Neural crest cell (in vitro differentiated cells): ENCODE measurements around the gene CTPS2. TPM values are rescaled to one million over a fixed set of nuclear protein-coding genes. Genes with fewer than 3 reads are reported as not detected.
"Not testable (repeated sequence)": the region's sequence is repeated elsewhere in the genome, so short reads cannot be mapped to it uniquely, and the experiment has no call there.

Experiments used
- DNase-seq: peaks from one replicate; pipeline ENCODE4 v3.0.0; 2021; ENCODE audit warnings: low read depth, mixed read lengths, low spot score
- H3K27ac Mint-ChIP-seq: one replicate; pipeline ENCODE4 v1.8.0; 2021; ENCODE audit warnings: mild to moderate bottlenecking, mixed read lengths; ENCODE audit not compliant: unreplicated experiment
- H3K27me3 Mint-ChIP-seq: 2 replicates; pipeline ENCODE4 v1.8.0; 2021; ENCODE audit warnings: low read depth, mild to moderate bottlenecking, mixed read lengths
- H3K36me3 Mint-ChIP-seq: 2 replicates; pipeline ENCODE4 v1.8.0; 2021; ENCODE audit warnings: low read depth, mild to moderate bottlenecking, mixed read lengths
- H3K4me1 Mint-ChIP-seq: 2 replicates; pipeline ENCODE4 v1.8.0; 2021; ENCODE audit warnings: mixed read lengths
- H3K4me3 Mint-ChIP-seq: one replicate; pipeline ENCODE4 v1.8.0; 2021; ENCODE audit warnings: mild to moderate bottlenecking, mixed read lengths
- H3K9me3 Mint-ChIP-seq: 2 replicates; pipeline ENCODE4 v1.8.0; 2021; ENCODE audit warnings: mixed read lengths
- CTCF ChIP-seq: fragments of 200-600 bp; sonication (generic); conservative IDR thresholded peaks from 2 replicates; pipeline ENCODE4 v1.5.0; 2021; ENCODE audit warnings: antibody characterized with exemption, mild to moderate bottlenecking
- total RNA-seq: library from RNA; stranded (reverse); gene quantifications from 2 replicates; pipeline ENCODE4 v1.2.1, GENCODE V29; 2021

CTPS2 gene
- total RNA-seq, 1 donor from 2014 or later: 67.5 TPM

- Mint-ChIP-seq H3K27ac (no peak overlapping the region), H3K4me1 (peaks cover 29% of the 10 kb centered on the region), H3K27me3 (no peaks in the 10 kb centered on the region), H3K4me3 (peak overlapping the region; percentile 82), H3K9me3 (no peaks in the 10 kb centered on the region), H3K36me3 (peaks cover 11% of the 10 kb centered on the region)
- TF ChIP-seq CTCF: no peak
- DNase-seq: no peak
Observed at GRCh38 chrX:16722481-16722880, 10.0 kb upstream of the CTPS2 start.

DNA sequence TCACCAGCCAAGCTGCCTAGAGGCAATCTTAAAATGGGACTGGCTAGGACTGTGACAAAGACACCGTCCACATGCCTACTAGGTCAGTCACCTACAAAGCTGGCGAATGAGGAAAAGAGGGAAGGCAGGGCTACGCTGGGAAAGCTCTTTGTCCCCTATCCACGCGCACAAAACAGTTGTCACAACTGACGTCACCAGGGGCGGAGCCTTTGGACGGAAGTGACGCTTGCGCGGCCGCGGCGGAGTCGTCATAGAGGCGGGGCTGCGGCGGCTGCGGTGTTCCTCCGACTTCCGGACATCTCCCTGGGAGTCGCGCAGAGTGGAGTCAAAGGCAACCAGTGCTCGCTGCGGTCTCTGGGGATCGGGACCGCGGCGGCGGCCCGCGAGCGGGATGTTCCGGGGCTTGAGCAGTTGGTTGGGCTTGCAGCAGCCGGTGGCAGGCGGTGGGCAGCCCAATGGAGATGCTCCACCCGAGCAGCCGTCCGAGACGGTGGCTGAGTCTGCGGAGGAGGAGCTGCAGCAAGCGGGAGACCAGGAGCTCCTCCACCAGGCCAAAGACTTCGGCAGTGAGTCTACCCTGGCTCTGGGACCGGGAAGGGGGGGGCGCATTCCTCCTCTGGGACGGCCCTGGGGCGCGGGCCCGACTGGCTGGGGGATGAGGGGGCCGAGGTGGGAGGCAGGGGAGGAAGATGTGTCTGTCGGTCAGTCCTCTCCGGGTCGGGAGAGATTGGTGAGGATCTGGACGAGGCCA is 7.0 kb upstream of the CTPS2 start, which contains the start of gene SYAP1:
TSS of gene SYAP1 (plus strand) at position 279 of the 751 bp plus-strand sequence. CDS start at position 392, 113 bp downstream.
- Mint-ChIP-seq H3K4me3 (peak within 1 kb of the TSS; percentile 93), H3K27me3 (no peaks in the 10 kb centered on the region)

DNA sequence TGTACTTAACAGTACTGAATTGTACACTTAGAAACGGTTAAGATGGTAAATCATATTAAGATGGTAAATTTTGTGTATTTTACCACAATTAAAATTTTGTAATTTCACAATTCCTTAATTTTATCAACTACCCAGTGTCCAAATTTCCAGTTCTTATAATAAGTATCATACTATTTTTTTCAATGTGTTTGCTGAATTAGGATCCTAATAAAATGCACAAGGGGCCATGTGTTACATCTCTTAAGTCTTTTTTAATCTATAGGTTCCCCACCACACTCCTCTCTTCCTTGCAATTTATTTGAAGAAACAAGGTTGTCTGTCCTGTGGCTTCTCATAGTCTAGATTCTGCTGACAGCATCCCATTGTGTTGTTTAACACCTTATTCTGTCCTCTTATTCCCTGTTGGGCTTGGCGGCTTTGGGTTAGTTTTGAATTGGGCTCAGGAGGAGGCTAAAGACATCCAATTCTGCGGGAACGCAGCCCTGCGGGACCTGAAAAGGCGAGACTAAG is 6.4 kb upstream of the CTPS2 start:
- H3K9me3 Mint-ChIP-seq: no peaks in the 10 kb centered on the region
- TF ChIP-seq CTCF: no peak
- peaks cover 2% of the 10 kb centered on the region for H3K36me3 Mint-ChIP-seq
- peak overlapping the region; percentile 100 for H3K27ac Mint-ChIP-seq
- no peaks in the 10 kb centered on the region for H3K27me3 Mint-ChIP-seq
- no peak for DNase-seq
- peaks cover 24% of the 10 kb centered on the region for H3K4me1 Mint-ChIP-seq
- H3K4me3 Mint-ChIP-seq: peak overlapping the region; percentile 93

More for the DNA sequence above, 7.0 kb upstream of the CTPS2 start, which contains the start of gene SYAP1:
- Mint-ChIP-seq H3K4me1 (peaks cover 24% of the 10 kb centered on the region), H3K9me3 (no peaks in the 10 kb centered on the region), H3K36me3 (peaks cover 4% of the 10 kb centered on the region), H3K27ac (peak within 1 kb of the TSS; percentile 100)
- DNase-seq: peak; percentile 99
- no peak for TF ChIP-seq CTCF

- Mint-ChIP-seq H3K4me1 (peaks cover 31% of the 10 kb centered on the region), H3K4me3 (peak overlapping the region; percentile 57)
- H3K27me3 Mint-ChIP-seq, H3K9me3 Mint-ChIP-seq, H3K36me3 Mint-ChIP-seq, H3K27ac Mint-ChIP-seq, DNase-seq: not testable (repeated sequence)
Observed at GRCh38 chrX:16716451-16716850, 4.0 kb upstream of the CTPS2 start.

GRCh38 chrX:16715638-16716037 is 3.2 kb upstream of the CTPS2 start:
- not testable (repeated sequence) for H3K9me3 Mint-ChIP-seq, H3K27ac Mint-ChIP-seq, DNase-seq, H3K27me3 Mint-ChIP-seq, H3K36me3 Mint-ChIP-seq
- peaks cover 37% of the 10 kb centered on the region for H3K4me1 Mint-ChIP-seq
- H3K4me3 Mint-ChIP-seq: peak overlapping the region; percentile 56

- no peaks in the 10 kb centered on the region for H3K9me3 Mint-ChIP-seq
- H3K27me3 Mint-ChIP-seq: no peaks in the 10 kb centered on the region
- no peak for DNase-seq
- peaks cover 37% of the 10 kb centered on the region for H3K4me1 Mint-ChIP-seq
- no peaks in the 10 kb centered on the region for H3K36me3 Mint-ChIP-seq
- peak overlapping the region; percentile 85 for H3K4me3 Mint-ChIP-seq
- no peak for TF ChIP-seq CTCF
- H3K27ac Mint-ChIP-seq: no peak overlapping the region
Observed at GRCh38 chrX:16714504-16714903, 2.0 kb upstream of the CTPS2 start.
